ENCODE measurements around the gene MICAL2. TPM values are rescaled to one million over a fixed set of nuclear protein-coding genes. Genes with fewer than 3 reads are reported as not detected.

Gene MICAL2
- total and polyA plus RNA-seq, 8 donors = 4.8 to 38.8 (median 26.5) TPM

DNA sequence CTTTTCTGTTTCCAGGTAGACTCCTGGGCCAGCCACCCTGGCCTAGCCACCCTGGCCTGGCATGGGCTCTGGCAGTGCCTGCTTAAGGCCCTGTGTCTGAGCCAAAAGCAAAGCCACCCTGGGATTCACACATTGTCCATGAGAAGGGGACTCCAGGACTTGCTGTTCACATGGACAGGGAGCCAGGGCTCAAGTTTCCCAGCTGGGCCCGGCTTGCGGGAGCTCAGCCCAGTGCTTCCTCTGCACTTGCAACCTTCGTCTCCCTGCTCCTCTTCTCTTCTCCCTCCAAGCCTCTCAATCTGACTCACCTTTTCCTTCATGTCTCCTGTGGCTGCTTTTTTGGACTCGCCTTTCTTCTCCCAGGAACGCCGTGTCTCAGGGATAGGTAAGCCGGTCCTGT is 130.3 kb downstream of the MICAL2 start:
- Histone ChIP-seq H3K36me3 (no peaks in the 10 kb centered on the region), H3K4me3 (no peak overlapping the region), H3K9me3 (no peaks in the 10 kb centered on the region), H3K27me3 (no peaks in the 10 kb centered on the region), H3K27ac (peak overlapping the region; percentile 45 to 84 (median 70)), H3K4me1 (peaks cover 13 to 43% (median 23%) of the 10 kb centered on the region in 3 donors)
- WGBS, 2 donors = 70 to 80% methylated on average over 7 of the region's 7 CpGs
- FAIRE-seq = no peak
- TF ChIP-seq, protein P1, sequence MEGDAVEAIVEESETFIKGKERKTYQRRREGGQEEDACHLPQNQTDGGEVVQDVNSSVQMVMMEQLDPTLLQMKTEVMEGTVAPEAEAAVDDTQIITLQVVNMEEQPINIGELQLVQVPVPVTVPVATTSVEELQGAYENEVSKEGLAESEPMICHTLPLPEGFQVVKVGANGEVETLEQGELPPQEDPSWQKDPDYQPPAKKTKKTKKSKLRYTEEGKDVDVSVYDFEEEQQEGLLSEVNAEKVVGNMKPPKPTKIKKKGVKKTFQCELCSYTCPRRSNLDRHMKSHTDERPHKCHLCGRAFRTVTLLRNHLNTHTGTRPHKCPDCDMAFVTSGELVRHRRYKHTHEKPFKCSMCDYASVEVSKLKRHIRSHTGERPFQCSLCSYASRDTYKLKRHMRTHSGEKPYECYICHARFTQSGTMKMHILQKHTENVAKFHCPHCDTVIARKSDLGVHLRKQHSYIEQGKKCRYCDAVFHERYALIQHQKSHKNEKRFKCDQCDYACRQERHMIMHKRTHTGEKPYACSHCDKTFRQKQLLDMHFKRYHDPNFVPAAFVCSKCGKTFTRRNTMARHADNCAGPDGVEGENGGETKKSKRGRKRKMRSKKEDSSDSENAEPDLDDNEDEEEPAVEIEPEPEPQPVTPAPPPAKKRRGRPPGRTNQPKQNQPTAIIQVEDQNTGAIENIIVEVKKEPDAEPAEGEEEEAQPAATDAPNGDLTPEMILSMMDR (IDR thresholded peaks at IDR 0.05) = no peak
- intact Hi-C loops (cut with DNase I) = no loop called here
- DNase-seq = peak in 1 of 6 donors; percentile 46
- ATAC-seq = no peak

DNA sequence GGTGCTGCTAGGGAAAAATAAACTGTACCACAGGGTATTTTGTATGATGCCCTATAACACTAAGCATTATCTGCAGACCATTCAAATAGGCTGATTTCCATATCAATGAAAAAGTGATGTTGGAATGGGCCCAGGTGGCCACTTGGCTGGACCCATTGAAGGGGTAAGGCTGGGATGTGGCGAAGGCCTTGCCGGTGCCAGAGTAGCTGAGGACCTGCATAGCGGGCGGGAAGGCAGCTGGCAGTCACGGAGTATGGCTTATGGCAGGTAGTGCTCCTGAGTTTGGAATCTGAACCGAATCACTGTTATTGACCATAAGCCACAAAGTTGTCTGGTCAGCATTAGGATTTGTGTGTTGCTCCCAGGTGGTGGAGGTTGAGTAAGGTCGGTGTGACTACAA is 131.0 kb downstream of the MICAL2 start:
- no peaks in the 10 kb centered on the region for H3K27me3 ChIP-seq
- H3K9me3 ChIP-seq = no peaks in the 10 kb centered on the region
- H3K27ac ChIP-seq = peak overlapping the region; percentile 61 to 84 (median 74)
- H3K36me3 ChIP-seq = no peaks in the 10 kb centered on the region
- peaks cover 13 to 44% (median 23%) of the 10 kb centered on the region in 3 donors for H3K4me1 ChIP-seq
- no peak overlapping the region for H3K4me3 ChIP-seq
- intact Hi-C loops (cut with DNase I) = no loop called here
- ATAC-seq = peak; percentile 24 to 51 (median 42)
- 35 to 47% methylated on average over 7 of the region's 7 CpGs for WGBS, 2 donors
- peak in 4 of 6 donors; percentile 67 to 72 (median 70) for DNase-seq
- no peak for FAIRE-seq
- TF ChIP-seq, protein P1 (IDR thresholded peaks at IDR 0.05) = no peak

DNA sequence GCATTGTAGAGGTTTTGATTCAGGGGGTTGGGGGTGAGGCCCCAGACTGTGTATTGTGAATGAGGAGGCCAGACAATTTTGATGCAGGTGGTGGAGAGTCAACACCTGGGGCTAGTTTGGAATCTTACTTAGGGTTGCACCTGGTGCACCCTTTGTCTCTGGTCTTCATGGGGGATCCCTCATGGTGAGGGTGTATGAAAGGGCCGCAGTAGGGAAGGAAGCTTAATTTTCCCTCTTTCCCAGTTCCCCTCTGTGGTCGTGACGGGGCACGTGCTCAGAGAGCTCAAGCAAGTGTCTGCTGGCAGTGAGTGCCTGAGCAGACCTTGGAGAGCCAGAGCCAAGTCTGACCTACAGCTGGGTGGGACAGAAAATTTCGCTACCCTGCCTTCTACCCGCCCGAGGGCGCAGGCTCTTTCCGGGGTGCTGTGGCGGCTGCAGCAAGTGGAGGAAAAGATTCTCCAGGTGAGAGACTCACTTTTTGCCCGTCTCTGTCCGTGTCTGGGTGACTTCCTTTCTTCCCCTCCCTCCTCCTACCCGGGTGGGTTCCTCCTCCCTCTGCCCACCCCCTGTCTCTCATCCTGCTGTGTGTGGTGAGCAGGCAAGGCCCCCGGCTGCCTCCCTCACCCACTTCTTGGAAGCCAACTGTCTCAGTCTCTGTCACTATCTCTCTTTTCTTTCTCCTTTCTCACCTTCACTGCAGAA is 131.7 kb downstream of the MICAL2 start:
- Histone ChIP-seq H3K36me3 (no peaks in the 10 kb centered on the region), H3K4me3 (peak overlapping the region; percentile 17 to 49 (median 25)), H3K4me1 (peaks cover 14 to 51% (median 29%) of the 10 kb centered on the region in 3 donors), H3K27ac (peak overlapping the region; percentile 61 to 84 (median 74)), H3K27me3 (no peaks in the 10 kb centered on the region), H3K9me3 (no peaks in the 10 kb centered on the region)
- TF ChIP-seq, protein P1 (IDR thresholded peaks at IDR 0.05) = no peak
- intact Hi-C loops (cut with DNase I) = no loop called here
- peak; percentile 61 to 77 (median 64) for ATAC-seq
- 43 to 45% methylated on average over 13 to 14 of the region's 14 CpGs for WGBS, 2 donors
- DNase-seq = peak in 5 of 6 donors; percentile 69 to 82 (median 76)
- no peak for FAIRE-seq

DNA sequence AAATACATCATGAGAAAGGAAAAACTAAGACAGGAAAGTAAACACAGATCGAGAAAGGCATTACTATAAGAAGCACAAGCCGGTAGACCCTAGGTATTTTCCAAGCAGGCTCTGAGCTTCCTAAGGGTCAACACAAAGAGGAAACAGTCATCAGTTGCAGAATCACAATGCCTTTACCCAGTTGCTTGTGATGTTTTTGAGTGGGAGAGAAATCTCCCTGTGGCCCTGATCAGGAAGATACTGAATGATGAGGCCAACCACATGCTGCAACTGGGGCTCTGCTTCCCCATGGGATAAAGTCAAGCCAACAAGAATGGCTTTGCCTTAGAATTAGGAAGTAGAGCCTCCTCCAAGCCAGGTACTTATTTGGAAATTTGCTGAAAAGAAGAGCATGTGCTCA is 132.6 kb downstream of the MICAL2 start:
- Histone ChIP-seq H3K4me3 (peak overlapping the region; percentile 17 to 49 (median 25)), H3K36me3 (no peaks in the 10 kb centered on the region), H3K27me3 (no peaks in the 10 kb centered on the region), H3K4me1 (peaks cover 23 to 60% (median 38%) of the 10 kb centered on the region in 3 donors), H3K27ac (peak overlapping the region; percentile 61 to 84 (median 74)), H3K9me3 (no peaks in the 10 kb centered on the region)
- intact Hi-C loops (cut with DNase I) = no loop called here
- ATAC-seq (no peak), DNase-seq (no peak), FAIRE-seq (no peak)
- TF ChIP-seq, protein P1 (IDR thresholded peaks at IDR 0.05) = no peak
- WGBS, 2 donors = 46 to 48% methylated on average over 2 of the region's 2 CpGs

DNA sequence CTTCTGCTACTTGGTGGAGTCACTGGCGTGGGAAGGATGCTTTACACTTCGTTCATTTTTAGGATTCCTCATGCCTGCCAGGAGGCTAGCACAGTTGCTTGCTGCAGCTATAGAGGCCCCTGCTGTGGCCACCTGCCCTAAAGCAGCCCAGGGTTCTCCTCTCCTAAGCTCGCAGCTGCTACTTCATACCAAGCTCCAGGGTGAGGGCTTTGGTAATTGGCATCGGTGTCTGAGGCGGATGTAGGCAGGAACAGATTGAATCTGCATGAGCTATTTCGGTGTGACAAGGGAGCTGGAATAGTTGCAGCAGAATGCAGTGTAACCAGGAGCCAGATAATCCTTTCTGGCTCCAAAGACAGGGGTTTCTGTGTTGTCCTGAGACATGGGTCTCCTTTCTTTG is 133.1 kb downstream of the MICAL2 start:
- peak in 1 of 4 donors; percentile 1 for ATAC-seq
- WGBS, 2 donors = 43% methylated on average over 6 of the region's 6 CpGs
- Histone ChIP-seq H3K36me3 (no peaks in the 10 kb centered on the region), H3K27me3 (no peaks in the 10 kb centered on the region), H3K4me3 (peak overlapping the region in 3 of 4 donors; percentile 17 to 49 (median 31)), H3K9me3 (no peaks in the 10 kb centered on the region), H3K4me1 (peaks cover 24 to 61% (median 40%) of the 10 kb centered on the region in 3 donors), H3K27ac (peak overlapping the region in 3 of 4 donors; percentile 61 to 84 (median 79))
- no peak for DNase-seq
- no peak for FAIRE-seq
- intact Hi-C loops (cut with DNase I) = no loop called here
- TF ChIP-seq, protein P1 (IDR thresholded peaks at IDR 0.05) = no peak
